BE2C (cell line): ENCODE data around the gene ABI3BP.

ENCODE experiments used
- DNase-seq: peaks from one replicate; pipeline ENCODE4 v3.0.0-alpha.2; 2020
- H3K27me3 ChIP-seq: fragments of 250-450 bp; sonication (Bioruptor Pico); 2 replicates; pipeline ENCODE4 v1.5.1; 2020; ENCODE audit warnings: mild to moderate bottlenecking
- H3K36me3 ChIP-seq: fragments of 250-450 bp; sonication (Bioruptor Pico); 2 replicates; pipeline ENCODE4 v1.5.1; 2020; ENCODE audit warnings: mild to moderate bottlenecking
- H3K4me1 ChIP-seq: fragments of 250-450 bp; sonication (Bioruptor Pico); 2 replicates; pipeline ENCODE4 v1.5.1; 2020
- H3K4me3 ChIP-seq: 2 replicates; pipeline ENCODE4 v1.5.1; 2011; ENCODE audit warnings: low read depth, low read length
- H3K9me3 ChIP-seq: fragments of 250-450 bp; sonication (Bioruptor Pico); 2 replicates; pipeline ENCODE4 v1.5.1; 2020
- TF ChIP-seq, protein P1 (sequence below): IDR thresholded peaks from 2 replicates; pipeline ENCODE4 v1.5.1; 2012; ENCODE audit warnings: mild to moderate bottlenecking, low read depth, low read length

The ABI3BP gene

DNA sequence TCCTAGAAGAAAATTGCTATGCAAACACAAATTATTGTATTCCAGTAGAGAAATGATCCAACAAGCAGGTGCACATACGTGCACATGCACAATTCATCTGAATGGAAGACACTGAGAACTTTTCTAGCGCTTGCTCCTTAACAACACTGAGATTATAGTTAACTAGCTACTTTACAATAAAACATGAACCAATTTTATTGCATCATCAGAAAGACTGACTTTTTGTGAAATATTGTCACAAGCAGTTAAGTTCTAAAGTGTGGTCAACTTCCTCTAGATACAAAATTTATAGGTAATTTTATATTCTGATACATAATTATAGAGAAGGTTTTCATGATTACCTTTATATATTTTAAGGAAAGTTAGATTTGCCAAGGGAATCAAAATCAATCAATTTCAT lies 135.4 kb downstream of the ABI3BP start:
- TF ChIP-seq, protein P1, sequence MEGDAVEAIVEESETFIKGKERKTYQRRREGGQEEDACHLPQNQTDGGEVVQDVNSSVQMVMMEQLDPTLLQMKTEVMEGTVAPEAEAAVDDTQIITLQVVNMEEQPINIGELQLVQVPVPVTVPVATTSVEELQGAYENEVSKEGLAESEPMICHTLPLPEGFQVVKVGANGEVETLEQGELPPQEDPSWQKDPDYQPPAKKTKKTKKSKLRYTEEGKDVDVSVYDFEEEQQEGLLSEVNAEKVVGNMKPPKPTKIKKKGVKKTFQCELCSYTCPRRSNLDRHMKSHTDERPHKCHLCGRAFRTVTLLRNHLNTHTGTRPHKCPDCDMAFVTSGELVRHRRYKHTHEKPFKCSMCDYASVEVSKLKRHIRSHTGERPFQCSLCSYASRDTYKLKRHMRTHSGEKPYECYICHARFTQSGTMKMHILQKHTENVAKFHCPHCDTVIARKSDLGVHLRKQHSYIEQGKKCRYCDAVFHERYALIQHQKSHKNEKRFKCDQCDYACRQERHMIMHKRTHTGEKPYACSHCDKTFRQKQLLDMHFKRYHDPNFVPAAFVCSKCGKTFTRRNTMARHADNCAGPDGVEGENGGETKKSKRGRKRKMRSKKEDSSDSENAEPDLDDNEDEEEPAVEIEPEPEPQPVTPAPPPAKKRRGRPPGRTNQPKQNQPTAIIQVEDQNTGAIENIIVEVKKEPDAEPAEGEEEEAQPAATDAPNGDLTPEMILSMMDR: no peak
- DNase-seq: no peak
- Histone ChIP-seq H3K4me3 (no peak overlapping the region), H3K27me3 (no peaks in the 10 kb centered on the region), H3K36me3 (no peaks in the 10 kb centered on the region), H3K4me1 (0 out of 2 replicates have a peak, but pooled peaks cover under 1% of the 10 kb centered on the region), H3K9me3 (no peaks in the 10 kb centered on the region)

DNA sequence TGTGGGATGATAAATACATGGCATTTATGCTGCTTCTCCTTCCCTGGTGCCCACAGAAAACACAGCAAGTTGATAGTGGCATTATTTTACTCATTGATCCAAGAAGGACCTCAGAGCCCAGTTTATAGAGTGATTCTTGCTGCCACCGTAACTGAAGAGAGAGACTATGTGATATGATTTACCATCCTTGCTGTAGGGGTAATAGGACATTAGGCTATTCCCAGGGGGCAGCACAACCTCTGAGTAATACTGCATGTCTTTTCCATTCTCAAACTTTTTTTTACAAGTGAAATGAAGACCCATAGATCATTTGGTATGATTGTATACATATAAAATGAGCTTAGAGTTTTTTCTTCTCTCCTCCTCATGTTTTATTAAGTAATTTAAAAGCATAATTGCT lies 136.4 kb downstream of the ABI3BP start:
- Histone ChIP-seq H3K36me3 (no peaks in the 10 kb centered on the region), H3K4me3 (no peak overlapping the region), H3K9me3 (no peaks in the 10 kb centered on the region), H3K27me3 (no peaks in the 10 kb centered on the region), H3K4me1 (0 out of 2 replicates have a peak, but pooled peaks cover 5% of the 10 kb centered on the region)
- TF ChIP-seq, protein P1: no peak
- DNase-seq: peak; percentile 35

- no peaks in the 10 kb centered on the region for H3K36me3 ChIP-seq
- TF ChIP-seq, protein P1: no peak
- H3K9me3 ChIP-seq: no peaks in the 10 kb centered on the region
- DNase-seq: no peak
- no peaks in the 10 kb centered on the region for H3K27me3 ChIP-seq
- no peak overlapping the region for H3K4me3 ChIP-seq
- 0 out of 2 replicates have a peak, but pooled peaks cover 5% of the 10 kb centered on the region for H3K4me1 ChIP-seq
Observed at GRCh38 chr3:100852840-100853239, 140.4 kb downstream of the ABI3BP start.

GRCh38 chr3:100850701-100851100 lies 142.5 kb downstream of the ABI3BP start:
- TF ChIP-seq, protein P1: no peak
- no peaks in the 10 kb centered on the region for H3K36me3 ChIP-seq
- no peaks in the 10 kb centered on the region for H3K27me3 ChIP-seq
- no peak for DNase-seq
- H3K4me1 ChIP-seq: 0 out of 2 replicates have a peak, but pooled peaks cover 5% of the 10 kb centered on the region
- no peaks in the 10 kb centered on the region for H3K9me3 ChIP-seq
- H3K4me3 ChIP-seq: no peak overlapping the region

DNA sequence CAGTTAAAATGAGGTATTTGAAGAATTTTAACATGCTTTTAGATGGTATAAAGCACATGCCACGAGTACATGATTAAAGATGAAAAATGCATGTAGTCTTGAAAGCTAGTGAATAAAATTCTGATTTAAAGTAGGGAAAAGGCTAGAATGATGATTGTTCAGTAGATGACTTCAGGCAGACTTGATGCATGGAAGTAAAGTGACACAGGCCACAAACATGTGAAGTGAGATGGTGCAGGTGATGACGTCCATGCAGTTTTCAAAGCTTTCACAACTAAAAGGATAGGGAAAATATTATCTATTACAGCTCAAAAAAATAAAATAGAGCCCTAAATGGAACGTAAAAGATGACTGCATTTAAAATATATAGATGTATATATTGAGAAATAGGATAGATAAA lies 143.1 kb downstream of the ABI3BP start:
- Histone ChIP-seq H3K4me3 (no peak overlapping the region), H3K36me3 (no peaks in the 10 kb centered on the region), H3K4me1 (0 out of 2 replicates have a peak, but pooled peaks cover 5% of the 10 kb centered on the region), H3K9me3 (no peaks in the 10 kb centered on the region), H3K27me3 (no peaks in the 10 kb centered on the region)
- DNase-seq: no peak
- TF ChIP-seq, protein P1: no peak

DNA sequence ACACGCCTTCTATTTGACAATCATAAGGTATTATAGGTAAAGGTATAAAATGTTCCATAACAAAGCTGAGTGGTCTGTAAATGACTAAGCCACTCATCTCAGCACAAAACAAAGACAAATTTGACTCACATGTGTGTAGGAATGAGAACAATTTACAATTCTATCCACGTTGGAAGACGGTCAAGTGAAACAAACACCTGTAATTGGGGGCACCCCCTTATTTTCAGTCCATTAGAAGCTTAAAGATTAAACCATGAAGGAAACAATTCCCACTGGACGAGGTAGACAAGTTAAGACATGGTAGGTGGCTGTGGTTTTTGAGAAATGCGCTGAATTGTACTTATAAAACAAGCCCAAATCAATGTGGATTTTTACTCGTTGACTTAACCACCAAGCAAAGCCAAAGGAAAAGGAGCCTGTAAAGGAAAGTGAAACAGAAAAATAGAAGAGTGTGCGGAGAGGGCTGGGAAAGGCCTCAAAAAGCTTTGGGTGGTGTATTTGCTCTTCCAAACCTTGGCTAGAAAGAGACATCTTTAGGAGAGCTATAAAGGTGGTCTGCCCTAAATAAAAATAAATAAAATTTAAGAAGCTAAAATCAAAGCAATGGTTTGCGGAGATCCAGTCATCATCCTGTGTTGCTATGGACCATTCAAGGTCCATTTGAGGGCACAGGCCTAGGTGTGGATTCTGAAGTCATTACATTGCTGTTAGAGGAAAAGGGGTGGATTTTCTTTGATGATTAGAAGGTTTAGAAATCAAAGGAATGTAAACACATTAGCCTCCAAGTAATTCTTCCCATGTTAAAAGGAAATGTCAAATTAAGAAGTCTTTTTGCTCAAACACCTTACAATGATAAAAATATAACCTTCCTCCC lies 148.9 kb downstream of the ABI3BP start:
- DNase-seq: no peak
- H3K36me3 ChIP-seq: no peaks in the 10 kb centered on the region
- no peak overlapping the region for H3K4me3 ChIP-seq
- H3K4me1 ChIP-seq: no peaks in the 10 kb centered on the region
- H3K27me3 ChIP-seq: no peaks in the 10 kb centered on the region
- no peaks in the 10 kb centered on the region for H3K9me3 ChIP-seq
- TF ChIP-seq, protein P1: no peak
